HG02884 (cell line): ENCODE results near the gene EYA2.

Source experiments
- ATAC-seq: cut with Tn5 transposase; IDR thresholded peaks from one replicate; pipeline ENCODE4 v1.9.1; 2021; ENCODE audit warnings: mild to moderate bottlenecking, moderate library complexity; ENCODE audit not compliant: unreplicated experiment

EYA2 gene

GRCh38 chr20:47127999-47128398, 233.4 kb downstream of the EYA2 start:
- ATAC-seq, result no peak

GRCh38 chr20:47129306-47129705, 234.7 kb downstream of the EYA2 start:
- no peak for ATAC-seq

- ATAC-seq, result no peak
Observed at GRCh38 chr20:47133809-47134456, 239.3 kb downstream of the EYA2 start.

GRCh38 chr20:47136782-47137181, 242.1 kb downstream of the EYA2 start:
- ATAC-seq, result no peak

- ATAC-seq, result no peak
Observed at GRCh38 chr20:47137231-47137870, 242.7 kb downstream of the EYA2 start.

- no peak for ATAC-seq
Observed at GRCh38 chr20:47139934-47140535, 245.4 kb downstream of the EYA2 start.

GRCh38 chr20:47141350-47141921, 246.8 kb downstream of the EYA2 start:
- ATAC-seq, result no peak

- no peak for ATAC-seq
Observed at GRCh38 chr20:47141941-47142773, 247.5 kb downstream of the EYA2 start.

- no peak for ATAC-seq
Observed at GRCh38 chr20:47142774-47143170, 248.1 kb downstream of the EYA2 start.

GRCh38 chr20:47143657-47144056, 249.0 kb downstream of the EYA2 start:
- no peak for ATAC-seq

- ATAC-seq, result no peak
Observed at GRCh38 chr20:47144463-47144862, 249.8 kb downstream of the EYA2 start.

- no peak for ATAC-seq
Observed at GRCh38 chr20:47146686-47147085, 252.0 kb downstream of the EYA2 start.

GRCh38 chr20:47148059-47148458, 253.4 kb downstream of the EYA2 start:
- ATAC-seq, result no peak

- ATAC-seq, result no peak
Observed at GRCh38 chr20:47149939-47150338, 255.3 kb downstream of the EYA2 start.

GRCh38 chr20:47150403-47151152, 255.9 kb downstream of the EYA2 start:
- no peak for ATAC-seq

GRCh38 chr20:47152068-47152467, 257.4 kb downstream of the EYA2 start:
- no peak for ATAC-seq

GRCh38 chr20:47154089-47154488, 259.4 kb downstream of the EYA2 start:
- ATAC-seq, result no peak

- ATAC-seq, result no peak
Observed at GRCh38 chr20:47156301-47157137, 261.9 kb downstream of the EYA2 start.

- no peak for ATAC-seq
Observed at GRCh38 chr20:47159166-47159565, 264.5 kb downstream of the EYA2 start.

- no peak for ATAC-seq
Observed at GRCh38 chr20:47160240-47160639, 265.6 kb downstream of the EYA2 start.
